ENCODE measurements around the gene JAML. TPM values are rescaled to one million over a fixed set of nuclear protein-coding genes. Genes with fewer than 3 reads are reported as not detected.

JAML gene
- total and polyA plus RNA-seq, 2 of the 13 experiments (the other 11 are each of a cell fraction or from before 2014, with no cell fraction given), result 2.0 to 3.3 TPM

DNA sequence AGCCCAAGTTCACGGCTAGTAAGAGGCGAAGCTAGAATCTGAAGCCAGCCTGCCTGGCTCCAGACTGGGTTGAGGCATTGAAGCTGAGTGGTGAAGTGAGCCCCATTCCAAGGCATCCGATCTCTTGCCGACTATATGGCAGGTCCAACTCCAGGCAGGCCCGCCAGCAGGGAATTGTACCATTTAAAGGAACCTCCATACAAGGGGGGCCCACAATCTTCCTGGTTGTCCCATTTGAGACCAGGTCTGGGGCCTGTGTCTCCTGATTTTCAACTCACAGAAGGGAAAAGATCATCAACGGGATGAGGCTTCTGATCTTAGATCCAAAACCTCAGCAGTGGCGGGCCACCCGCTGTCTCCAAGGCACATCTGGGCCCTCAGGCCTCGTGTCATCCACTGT is 52.5 kb downstream of the JAML start:
- peaks cover 4 to 54% of the 10 kb centered on the region in 2 experiments for H3K27me3 ChIP-seq (ENCODE audit: control insufficient read depth in 1 of 2, insufficient read depth in 2 of 2, low read length in 2 of 2)
- 50% methylated on average over 4 of the region's 9 CpGs for WGBS (ENCODE audit: low lambda C conversion rate)
- ChIA-PET CTCF (ENCODE audit: low intra/inter-chr PET ratio, low total read pairs) (interaction anchor here (0.9 to 2.5 kb wide), 4 partner anchors 10 to 118 kb away, joined by 3 to 14 read pairs (median 6); no protein-coding TSS in a partner anchor), POLR2A (interaction anchor here (1.3 kb wide), 1 partner anchor 23 kb away, joined by 4 read pairs; no protein-coding TSS in a partner anchor)
- no peaks in the 10 kb centered on the region for H3K36me3 ChIP-seq (replicated peaks in 1 of 2; ENCODE audit: control insufficient read depth in 1 of 2, insufficient read depth in 2 of 2, low read length in 2 of 2)
- TF ChIP-seq ADNP (CRISPR knock-in tag; IDR thresholded peaks at IDR 0.05), result no peak
- no peak for TF ChIP-seq SP2 (CRISPR knock-in tag; IDR thresholded peaks at IDR 0.05)
- TF ChIP-seq ZSCAN21 (CRISPR knock-in tag; IDR thresholded peaks at IDR 0.05; ENCODE audit: borderline replicate concordance), result no peak
- TF ChIP-seq RFX3 (CRISPR knock-in tag; IDR thresholded peaks at IDR 0.05), result no peak
- no peak for TF ChIP-seq SALL2 (CRISPR knock-in tag; IDR thresholded peaks at IDR 0.05)
- TF ChIP-seq PTBP1 (IDR thresholded peaks at IDR 0.05; ENCODE audit: low read depth, low read length, poor library complexity, severe bottlenecking), result no peak
- TF ChIP-seq NONO (IDR thresholded peaks at IDR 0.05), result no peak
- TF ChIP-seq NONO (CRISPR knock-in tag; conservative IDR thresholded peaks at IDR 0.05), result no peak
- TF ChIP-seq XBP1 (CRISPR knock-in tag; IDR thresholded peaks at IDR 0.05), result no peak
- no peak overlapping the region for H3K9ac ChIP-seq (ENCODE audit: insufficient read depth, low read depth, low read length)
- no peaks in the 10 kb centered on the region for H4K20me1 ChIP-seq (ENCODE audit: insufficient read depth, low read length)
- DNase-seq (ENCODE audit: low spot score) (no peak), FAIRE-seq (no peak), ATAC-seq (no peak)
- H3K4me3 ChIP-seq (replicated peaks in 1 of 3; ENCODE audit: insufficient read depth in 1 of 3, low read depth in 2 of 3, low read length in 3 of 3), result no peak overlapping the region
- no TSS peak for BruUV-seq (replicated peaks)
- peaks cover 34% of the 10 kb centered on the region for H3K4me1 ChIP-seq (ENCODE audit: insufficient read depth, low read length)
- in situ Hi-C loops (cut with HindIII; ENCODE audit: extremely low pct_ligation_motif_present, low pct_unique_long_range_greater_than_20kb), result no loop called here
- H2AFZ ChIP-seq (ENCODE audit: low read length), result no peak overlapping the region
- no peak overlapping the region; the same call in 1 of the 2 replicates for H3K4me2 ChIP-seq (ENCODE audit: low read depth, low read length)
- no peaks in the 10 kb centered on the region for H3K79me2 ChIP-seq (ENCODE audit: insufficient read depth, low read length)
- H3K9me3 ChIP-seq (ENCODE audit: low read length), result no peaks in the 10 kb centered on the region
- no peak overlapping the region for H3K27ac ChIP-seq (ENCODE audit: extremely low read length, insufficient read depth, low read length)
- intact Hi-C loops (cut with micrococcal nuclease; ENCODE audit: unreplicated experiment), result no loop called here
